Neuronal stem cell (in vitro differentiated cells): ENCODE data around the gene INCENP. TPM values are rescaled to one million over a fixed set of nuclear protein-coding genes. Genes with fewer than 3 reads are reported as not detected.
A peak's percentile ranks its signal among the peaks of the same experiment; 100 is the strongest.

ENCODE experiments used
- DNase-seq: peaks from one replicate; pipeline ENCODE4 v3.0.0-alpha.2; 2013; ENCODE audit warnings: low spot score
- H2AFZ ChIP-seq: one replicate; pipeline ENCODE4 v1.6.1; 2013; ENCODE audit warnings: mild to moderate bottlenecking, low read length, inconsistent platforms
- H2AK5ac ChIP-seq: 2 replicates; pipeline ENCODE4 v1.6.1; 2013; ENCODE audit warnings: low read depth, mild to moderate bottlenecking, inconsistent platforms, low read length, moderate library complexity, mixed read lengths
- H2BK120ac ChIP-seq: 2 replicates; pipeline ENCODE4 v1.6.1; 2013; ENCODE audit warnings: low read depth, mild to moderate bottlenecking, inconsistent platforms, low read length, moderate library complexity, mixed read lengths
- H2BK12ac ChIP-seq: one replicate; pipeline ENCODE4 v1.6.1; 2013; ENCODE audit warnings: low read length, inconsistent platforms
- H2BK15ac ChIP-seq: 2 replicates; pipeline ENCODE4 v1.6.1; 2013; ENCODE audit warnings: mild to moderate bottlenecking, low read length, inconsistent platforms, mixed read lengths
- H2BK5ac ChIP-seq: one replicate; pipeline ENCODE4 v1.6.1; 2013; ENCODE audit warnings: inconsistent platforms, mild to moderate bottlenecking, low read length, moderate library complexity
- H3K14ac ChIP-seq: one replicate; pipeline ENCODE4 v1.6.1; 2013; ENCODE audit warnings: low read length, inconsistent platforms
- H3K18ac ChIP-seq: 2 replicates; pipeline ENCODE4 v1.6.1; 2013; ENCODE audit warnings: low read length, inconsistent platforms
- H3K23ac ChIP-seq: 2 replicates; pipeline ENCODE4 v1.6.1; 2013; ENCODE audit warnings: low read depth, mild to moderate bottlenecking, mixed read lengths, low read length, inconsistent platforms; ENCODE audit not compliant: poor library complexity
- H3K27ac ChIP-seq: replicated peaks from 3 replicates; pipeline ENCODE4 v1.5.1; 2013; ENCODE audit warnings: low read length, inconsistent platforms
- H3K27me3 ChIP-seq, 3 experiments: 2 replicates each; pipeline ENCODE4 v1.6.1; 2013; ENCODE audit warnings: low read length in 3 of 3, mild to moderate bottlenecking in 2 of 3, inconsistent platforms in 1 of 3, low read depth in 1 of 3, mixed read lengths in 1 of 3, moderate library complexity in 1 of 3; ENCODE audit not compliant: control insufficient read depth in 3 of 3, insufficient read depth in 3 of 3
- H3K36me3 ChIP-seq, 2 donors: replicated peaks in 1 of 2; 2 replicates each; pipeline ENCODE4 v1.6.1; 2013; ENCODE audit warnings: low read length in 2 of 2; ENCODE audit not compliant: control insufficient read depth in 2 of 2, insufficient read depth in 2 of 2
- H3K4ac ChIP-seq: 2 replicates; pipeline ENCODE4 v1.6.1; 2013; ENCODE audit warnings: inconsistent platforms, mild to moderate bottlenecking, low read length, moderate library complexity
- H3K4me1 ChIP-seq, 2 donors: 1 replicate in 1 of 2; 2 replicates in 1 of 2; pipeline ENCODE4 v1.6.1; 2013; ENCODE audit warnings: low read length in 2 of 2, low read depth in 1 of 2; ENCODE audit not compliant: control insufficient read depth in 2 of 2, insufficient read depth in 1 of 2
- H3K4me2 ChIP-seq: one replicate; pipeline ENCODE4 v1.6.1; 2013; ENCODE audit warnings: mild to moderate bottlenecking, low read length, inconsistent platforms; ENCODE audit not compliant: insufficient read depth, poor library complexity, severe bottlenecking
- H3K4me3 ChIP-seq, 2 donors: 2 replicates each; pipeline ENCODE4 v1.5.1; 2013; ENCODE audit warnings: low read length in 2 of 2, mild to moderate bottlenecking in 2 of 2, inconsistent platforms in 1 of 2, moderate library complexity in 1 of 2
- H3K79me1 ChIP-seq: one replicate; pipeline ENCODE4 v1.6.1; 2013; ENCODE audit warnings: low read depth, mild to moderate bottlenecking, inconsistent platforms, low read length, moderate library complexity
- H3K9ac ChIP-seq: one replicate; pipeline ENCODE4 v1.6.1; 2013; ENCODE audit warnings: mild to moderate bottlenecking, low read depth, low read length, inconsistent platforms; ENCODE audit not compliant: poor library complexity
- H3K9me3 ChIP-seq, 2 donors: replicated peaks in 1 of 2; 2 replicates each; pipeline versions ENCODE3 to v1.6.1; 2013; ENCODE audit warnings: low read length in 2 of 2, mild to moderate bottlenecking in 2 of 2, inconsistent platforms in 1 of 2, low read depth in 1 of 2, mixed read lengths in 1 of 2, moderate library complexity in 1 of 2; ENCODE audit not compliant: control insufficient read depth in 2 of 2, insufficient read depth in 1 of 2
- H4K8ac ChIP-seq: one replicate; pipeline ENCODE4 v1.6.1; 2013; ENCODE audit warnings: low read depth, mild to moderate bottlenecking, inconsistent platforms, low read length, moderate library complexity
- H4K91ac ChIP-seq: one replicate; pipeline ENCODE4 v1.6.1; 2013; ENCODE audit warnings: low read length, low read depth, mild to moderate bottlenecking, inconsistent platforms; ENCODE audit not compliant: poor library complexity
- WGBS, 2 donors: extraction: QIAGEN DNeasy Blood & Tissue Kit; methylation state at CpG; one replicate each; pipeline ENCODE4 v1.1.7; 2013; ENCODE audit warnings: missing lambda C conversion rate in 2 of 2, mixed read lengths in 1 of 2; ENCODE audit not compliant: insufficient read length in 2 of 2, insufficient replicate concordance in 1 of 2; ENCODE audit errors: extremely low coverage in 2 of 2; 5-methylcytosine and 5-hydroxymethylcytosine counted together
- polyA plus RNA-seq, 2 experiments: library from polyadenylated mRNA; stranded (reverse); fragments of 200-250 nt; gene quantifications; one replicate each; pipeline ENCODE4 v1.2.3, GENCODE V29; 2013

The INCENP gene
- polyA plus RNA-seq (2013, experiment 1 of 2), result 57.5 TPM
- polyA plus RNA-seq (2013, experiment 2 of 2), result 59.1 TPM

GRCh38 chr11:62123669-62124185, at the start of gene INCENP:
TSS of gene INCENP (plus strand) at chr11:62124011. CDS start at chr11:62128162, 4,151 bp downstream.
- Histone ChIP-seq H3K27me3 (no peaks in the 10 kb centered on the region), H2AFZ (peak within 1 kb of the TSS; percentile 89), H3K27ac (peak within 1 kb of the TSS; percentile 53), H2BK120ac (peak within 1 kb of the TSS; percentile 84), H3K14ac (peak within 1 kb of the TSS; percentile 63), H3K9me3 (no peaks in the 10 kb centered on the region), H3K4me2 (peak within 1 kb of the TSS; percentile 72), H3K4me1 (peaks cover 10 to 13% of the 10 kb centered on the region in 2 donors), H2BK5ac (peak within 1 kb of the TSS; percentile 84), H3K4me3 (peak within 1 kb of the TSS; percentile 93 to 100), H3K36me3 (peaks cover 6 to 28% of the 10 kb centered on the region in 2 donors), H2AK5ac (peak within 1 kb of the TSS; percentile 72), H3K9ac (peak within 1 kb of the TSS; percentile 96), H3K23ac (peak within 1 kb of the TSS; percentile 40), H3K4ac (no peak within 1 kb of the TSS), H4K91ac (peak within 1 kb of the TSS; percentile 56), H2BK12ac (no peak within 1 kb of the TSS), H3K18ac (peak within 1 kb of the TSS; percentile 93), H4K8ac (no peak within 1 kb of the TSS), H2BK15ac (peak within 1 kb of the TSS; percentile 73), H3K79me1 (peaks cover 8% of the 10 kb centered on the region)
- peak; percentile 97 for DNase-seq
- no CpG with 5 or more reads among the region's 39 CpGs for WGBS, 2 donors

- Histone ChIP-seq H3K4ac (no peak overlapping the region), H3K27me3 (peaks cover 0 to 4% (median 0%) of the 10 kb centered on the region in 3 experiments), H4K91ac (no peak overlapping the region), H2AK5ac (no peak overlapping the region), H2BK5ac (no peak overlapping the region), H3K4me3 (no peak overlapping the region), H3K18ac (no peak overlapping the region), H2BK15ac (no peak overlapping the region), H2AFZ (no peak overlapping the region), H3K36me3 (no peaks in the 10 kb centered on the region), H2BK12ac (no peak overlapping the region), H3K23ac (no peak overlapping the region), H3K9me3 (peaks cover 0 to 2% of the 10 kb centered on the region in 2 donors), H3K14ac (no peak overlapping the region), H3K4me1 (no peaks in the 10 kb centered on the region), H3K4me2 (no peak overlapping the region), H3K27ac (no peak overlapping the region), H4K8ac (no peak overlapping the region), H2BK120ac (no peak overlapping the region), H3K79me1 (no peaks in the 10 kb centered on the region), H3K9ac (no peak overlapping the region)
- no peak for DNase-seq
- no CpG with 5 or more reads among the region's 2 CpGs for WGBS, 2 donors
Observed at GRCh38 chr11:62075438-62075837, 48.4 kb upstream of the INCENP start.

- no peak overlapping the region for H2BK120ac ChIP-seq
- H3K27ac ChIP-seq, result no peak overlapping the region
- H3K14ac ChIP-seq, result no peak overlapping the region
- H3K9me3 ChIP-seq, result peaks cover 0 to 2% of the 10 kb centered on the region in 2 donors
- H3K9ac ChIP-seq, result no peak overlapping the region
- H3K18ac ChIP-seq, result no peak overlapping the region
- no peaks in the 10 kb centered on the region for H3K36me3 ChIP-seq
- H2BK12ac ChIP-seq, result no peak overlapping the region
- H3K27me3 ChIP-seq, result peaks cover 0 to 9% (median 0%) of the 10 kb centered on the region in 3 experiments
- H3K4me2 ChIP-seq, result no peak overlapping the region
- no peak overlapping the region for H2BK15ac ChIP-seq
- H3K23ac ChIP-seq, result no peak overlapping the region
- DNase-seq, result no peak
- H3K79me1 ChIP-seq, result no peaks in the 10 kb centered on the region
- WGBS, 2 donors, result no CpG with 5 or more reads among the region's 3 CpGs
- H2AK5ac ChIP-seq, result no peak overlapping the region
- peaks cover 0 to 3% of the 10 kb centered on the region in 2 donors for H3K4me1 ChIP-seq
- no peak overlapping the region for H2BK5ac ChIP-seq
- no peak overlapping the region for H2AFZ ChIP-seq
- H3K4me3 ChIP-seq, result no peak overlapping the region
- no peak overlapping the region for H4K91ac ChIP-seq
- H3K4ac ChIP-seq, result no peak overlapping the region
- no peak overlapping the region for H4K8ac ChIP-seq
Observed at GRCh38 chr11:62077132-62077531, 46.7 kb upstream of the INCENP start.

- Histone ChIP-seq H3K4me3 (no peak overlapping the region), H2BK5ac (no peak overlapping the region), H3K27ac (no peak overlapping the region), H2BK15ac (no peak overlapping the region), H3K27me3 (peaks cover 0 to 4% (median 0%) of the 10 kb centered on the region in 3 experiments), H3K4me1 (peaks cover 0 to 3% of the 10 kb centered on the region in 2 donors), H3K9me3 (peaks cover 0 to 2% of the 10 kb centered on the region in 2 donors), H2AFZ (peak overlapping the region; percentile 10), H3K14ac (no peak overlapping the region), H3K23ac (no peak overlapping the region), H3K4ac (no peak overlapping the region), H3K18ac (no peak overlapping the region), H2AK5ac (no peak overlapping the region), H2BK12ac (no peak overlapping the region), H3K4me2 (no peak overlapping the region), H2BK120ac (no peak overlapping the region), H3K9ac (no peak overlapping the region), H4K8ac (no peak overlapping the region), H3K79me1 (no peaks in the 10 kb centered on the region), H3K36me3 (no peaks in the 10 kb centered on the region), H4K91ac (no peak overlapping the region)
- no CpG with 5 or more reads among the region's 16 CpGs for WGBS, 2 donors
- DNase-seq, result peak; percentile 69
Observed at GRCh38 chr11:62081378-62082291, 42.2 kb upstream of the INCENP start.
